HUES64 (cell line): ENCODE data around the gene LPP.

Experiments
- H3K27ac ChIP-seq: 2 replicates; pipeline ENCODE4 v1.7.0; 2013; ENCODE audit warnings: low read depth, low read length, inconsistent platforms
- H3K27me3 ChIP-seq: 2 replicates; pipeline ENCODE4 v1.6.1; 2013; ENCODE audit warnings: mild to moderate bottlenecking, low read length; ENCODE audit not compliant: insufficient read depth
- H3K36me3 ChIP-seq: 2 replicates; pipeline ENCODE4 v1.6.1; 2013; ENCODE audit warnings: mild to moderate bottlenecking, low read length; ENCODE audit not compliant: insufficient read depth
- H3K4me1 ChIP-seq: 2 replicates; pipeline ENCODE4 v1.6.1; 2013; ENCODE audit warnings: mild to moderate bottlenecking, low read length, moderate library complexity; ENCODE audit not compliant: insufficient read depth
- H3K4me3 ChIP-seq: 2 replicates; pipeline ENCODE4 v1.5.1; 2013; ENCODE audit warnings: mild to moderate bottlenecking, low read length, moderate library complexity
- H3K9ac ChIP-seq: 2 replicates; pipeline ENCODE4 v1.6.1; 2013; ENCODE audit warnings: mild to moderate bottlenecking, low read depth, low read length
- H3K9me3 ChIP-seq: 2 replicates; pipeline ENCODE4 v1.6.1; 2013; ENCODE audit warnings: low read depth, low read length; ENCODE audit not compliant: insufficient read depth
- WGBS: fragments of 150-250, 120-280 bp; methylation state at CpG from one replicate; pipeline ENCODE4 v1.1.7; 2013; ENCODE audit warnings: missing lambda C conversion rate; 5-methylcytosine and 5-hydroxymethylcytosine counted together

LPP gene

DNA sequence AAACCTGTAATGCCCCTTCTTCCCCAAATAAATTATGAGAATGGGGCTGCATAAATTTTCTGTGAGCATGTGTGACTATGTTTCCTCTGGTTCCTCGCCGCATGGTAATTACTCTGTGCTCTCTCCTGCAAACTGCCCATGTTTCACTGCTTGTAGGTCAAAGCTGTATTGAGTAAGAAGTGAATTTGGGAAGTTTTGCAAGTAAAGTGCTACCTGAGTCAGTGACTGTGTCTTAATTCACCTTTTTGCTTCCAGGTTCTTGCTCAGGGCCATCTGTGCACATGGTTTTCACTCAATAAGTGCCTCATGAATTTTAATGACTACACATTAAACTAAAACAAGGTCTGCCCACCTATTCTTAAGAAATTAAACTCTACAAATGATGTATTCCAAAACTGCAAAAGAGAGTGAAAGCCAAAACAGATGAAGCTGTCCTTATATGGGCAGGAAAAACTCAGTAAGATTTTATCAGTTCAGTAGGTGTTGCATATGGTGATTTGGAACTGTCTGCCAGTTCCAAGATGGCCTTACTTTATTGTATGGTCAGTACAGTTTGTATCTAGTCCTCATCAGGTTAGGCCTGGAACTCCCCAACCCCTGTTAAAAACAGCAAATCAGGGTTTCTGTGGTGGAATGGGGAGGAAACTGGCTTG is 100.0 kb downstream of the LPP start:
- H3K27ac ChIP-seq, result no peak overlapping the region
- H3K4me1 ChIP-seq, result peaks cover 7% of the 10 kb centered on the region
- H3K9ac ChIP-seq, result no peak overlapping the region
- H3K4me3 ChIP-seq, result no peak overlapping the region
- 0 out of 2 replicates have a peak, but pooled peaks cover 2% of the 10 kb centered on the region for H3K9me3 ChIP-seq
- H3K36me3 ChIP-seq, result peaks cover 5% of the 10 kb centered on the region
- no peaks in the 10 kb centered on the region for H3K27me3 ChIP-seq
- WGBS, result 98% methylated on average over 2 of the region's 2 CpGs

DNA sequence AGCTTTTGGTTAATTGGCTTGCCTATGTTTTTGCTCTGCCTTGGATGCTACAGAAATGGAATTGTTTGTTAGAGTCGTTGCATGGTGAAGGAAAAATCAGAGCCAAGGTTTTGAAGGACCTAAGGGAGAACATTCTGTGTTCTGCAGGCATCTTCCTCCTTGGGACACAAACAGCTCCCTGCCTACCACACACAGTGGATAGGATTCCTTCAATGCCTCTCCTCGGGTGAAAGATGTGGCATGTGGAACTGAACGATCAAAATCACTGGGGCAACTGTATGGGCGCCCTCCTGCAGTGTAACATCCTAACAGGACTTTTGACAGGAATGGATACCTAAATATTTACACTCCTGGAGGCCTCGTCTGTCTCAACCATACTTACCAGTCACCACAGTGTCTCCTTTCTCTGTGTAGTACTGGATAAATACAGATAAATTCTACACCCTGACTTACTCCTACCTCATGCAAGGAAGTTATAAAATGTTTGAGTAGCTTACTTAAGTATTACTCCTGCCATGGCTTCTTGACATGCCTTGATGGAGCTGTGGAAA is 100.6 kb downstream of the LPP start:
- WGBS, result 88% methylated on average over 4 of the region's 5 CpGs
- peaks cover 7% of the 10 kb centered on the region for H3K4me1 ChIP-seq
- H3K36me3 ChIP-seq, result peaks cover 5% of the 10 kb centered on the region
- H3K4me3 ChIP-seq, result no peak overlapping the region
- H3K9ac ChIP-seq, result no peak overlapping the region
- H3K27ac ChIP-seq, result no peak overlapping the region
- H3K27me3 ChIP-seq, result no peaks in the 10 kb centered on the region
- H3K9me3 ChIP-seq, result 0 out of 2 replicates have a peak, but pooled peaks cover 2% of the 10 kb centered on the region

GRCh38 chr3:188255190-188255589 is 101.2 kb downstream of the LPP start:
- Histone ChIP-seq H3K27ac (no peak overlapping the region), H3K4me1 (peaks cover 7% of the 10 kb centered on the region), H3K4me3 (no peak overlapping the region), H3K9me3 (0 out of 2 replicates have a peak, but pooled peaks cover 2% of the 10 kb centered on the region), H3K27me3 (no peaks in the 10 kb centered on the region), H3K9ac (no peak overlapping the region), H3K36me3 (peaks cover 5% of the 10 kb centered on the region)
- WGBS, result 94% methylated on average over 2 of the region's 2 CpGs

DNA sequence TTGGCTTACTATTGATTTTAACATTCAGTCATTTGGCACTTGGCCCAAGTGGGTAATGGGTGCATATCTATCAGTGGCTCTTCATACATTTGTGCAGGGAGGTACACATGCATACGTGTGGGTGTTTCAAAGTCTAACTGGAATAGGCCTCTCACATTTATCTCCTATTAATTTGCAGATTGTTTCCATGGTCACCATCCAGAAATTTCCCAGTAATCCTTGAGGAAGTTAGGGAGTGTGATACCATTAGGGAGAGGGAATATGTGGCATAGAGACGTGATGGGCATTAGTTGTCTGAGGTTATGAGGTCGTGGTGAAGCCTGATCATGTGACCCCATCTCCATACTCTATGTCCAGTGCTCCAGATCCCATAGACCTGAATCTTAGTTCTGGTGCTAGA is 102.8 kb downstream of the LPP start:
- H3K4me1 ChIP-seq, result peaks cover 7% of the 10 kb centered on the region
- 0 out of 2 replicates have a peak, but pooled peaks cover 2% of the 10 kb centered on the region for H3K9me3 ChIP-seq
- H3K27ac ChIP-seq, result no peak overlapping the region
- peaks cover 5% of the 10 kb centered on the region for H3K36me3 ChIP-seq
- no peaks in the 10 kb centered on the region for H3K27me3 ChIP-seq
- WGBS, result 98% methylated on average over 3 of the region's 3 CpGs
- H3K4me3 ChIP-seq, result no peak overlapping the region
- H3K9ac ChIP-seq, result no peak overlapping the region

DNA sequence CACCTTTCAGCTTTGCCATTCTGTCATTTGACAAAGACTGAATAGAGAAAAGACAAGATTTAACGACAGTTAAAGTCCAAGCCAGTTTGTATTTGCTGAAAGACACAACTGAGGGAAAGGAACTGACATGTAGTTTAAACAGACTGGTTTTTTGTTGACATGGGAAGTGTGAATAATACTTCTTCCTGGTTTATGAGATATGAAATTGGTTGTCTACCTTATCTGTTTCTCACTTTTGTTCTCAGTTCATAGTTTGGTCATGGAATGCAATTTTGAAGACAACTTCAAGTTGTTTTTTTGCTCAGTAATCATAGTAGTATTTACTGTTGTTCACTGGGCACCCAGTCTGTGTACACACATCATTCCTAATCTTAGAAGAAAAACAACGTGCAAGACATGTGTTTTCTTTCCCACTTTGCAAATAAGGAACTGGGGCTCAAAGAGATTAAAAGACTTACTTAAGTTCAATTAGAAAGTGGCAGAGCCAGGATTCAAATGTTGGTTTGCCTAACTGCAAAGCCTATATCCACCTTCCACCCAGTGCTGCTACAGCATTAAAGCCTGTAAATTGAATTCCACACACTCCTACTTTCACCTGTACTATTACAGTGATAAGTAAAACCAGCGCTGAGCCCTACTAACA is 103.5 kb downstream of the LPP start:
- no peaks in the 10 kb centered on the region for H3K9me3 ChIP-seq
- H3K36me3 ChIP-seq, result peaks cover 5% of the 10 kb centered on the region
- no peak overlapping the region for H3K27ac ChIP-seq
- no peak overlapping the region for H3K9ac ChIP-seq
- no peaks in the 10 kb centered on the region for H3K27me3 ChIP-seq
- WGBS, result 92% methylated on average over 3 of the region's 3 CpGs
- no peak overlapping the region for H3K4me3 ChIP-seq
- H3K4me1 ChIP-seq, result peaks cover 7% of the 10 kb centered on the region

DNA sequence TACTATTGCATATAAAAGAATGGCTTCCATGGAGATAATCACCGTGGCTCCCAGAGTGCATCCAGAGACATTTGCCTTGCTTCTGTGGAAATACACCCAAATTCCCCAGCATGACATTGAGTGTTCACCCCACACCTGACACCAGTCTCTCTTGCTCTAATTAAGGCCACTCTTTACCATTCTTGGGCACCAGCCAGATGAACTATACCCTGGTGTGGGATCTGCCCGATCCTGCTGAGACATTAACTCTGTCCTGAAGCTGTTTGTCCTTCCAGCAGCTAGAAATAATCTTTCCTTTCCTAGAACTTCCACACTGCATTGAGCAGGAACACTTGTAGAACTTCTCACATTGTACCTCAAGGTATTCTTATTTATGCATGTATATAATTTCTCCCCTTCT is 105.2 kb downstream of the LPP start:
- Histone ChIP-seq H3K4me3 (no peak overlapping the region), H3K4me1 (peaks cover 14% of the 10 kb centered on the region), H3K27me3 (no peaks in the 10 kb centered on the region), H3K9ac (no peak overlapping the region), H3K36me3 (peaks cover 5% of the 10 kb centered on the region), H3K9me3 (no peaks in the 10 kb centered on the region), H3K27ac (no peak overlapping the region)
- WGBS, result 93% methylated on average over 2 of the region's 2 CpGs

GRCh38 chr3:188259596-188259995 is 105.6 kb downstream of the LPP start:
- Histone ChIP-seq H3K4me3 (no peak overlapping the region), H3K4me1 (peaks cover 18% of the 10 kb centered on the region)
- WGBS, result 93% methylated on average over 2 of the region's 2 CpGs

DNA sequence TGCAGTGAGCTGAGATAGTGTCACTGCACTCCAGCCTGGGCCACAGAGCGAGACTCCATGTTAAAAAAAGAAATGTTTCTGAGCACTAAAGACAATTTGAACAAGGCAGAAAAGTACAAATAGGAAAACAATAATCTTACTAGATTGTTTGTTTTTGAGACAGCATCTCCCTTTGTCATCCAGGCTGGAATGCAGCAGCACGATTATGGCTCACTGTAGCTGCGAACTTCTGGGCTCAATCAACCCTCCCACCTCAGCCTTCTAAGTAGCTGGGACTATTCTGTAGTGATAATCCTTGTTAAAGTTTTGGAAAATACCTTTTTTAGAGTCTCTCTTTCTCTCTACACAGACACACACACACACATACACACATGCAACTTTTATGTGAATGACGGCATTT is 107.1 kb downstream of the LPP start:
- Histone ChIP-seq H3K27ac (no peak overlapping the region), H3K9ac (no peak overlapping the region), H3K4me3 (no peak overlapping the region), H3K36me3 (no peaks in the 10 kb centered on the region), H3K9me3 (no peaks in the 10 kb centered on the region), H3K4me1 (peaks cover 30% of the 10 kb centered on the region), H3K27me3 (no peaks in the 10 kb centered on the region)
- 89% methylated on average over 4 of the region's 4 CpGs for WGBS

More at GRCh38 chr3:188259596-188259995, 105.6 kb downstream of the LPP start:
- H3K9me3 ChIP-seq, result no peaks in the 10 kb centered on the region
- H3K27ac ChIP-seq, result no peak overlapping the region
- no peaks in the 10 kb centered on the region for H3K27me3 ChIP-seq
- no peak overlapping the region for H3K9ac ChIP-seq
- peaks cover 5% of the 10 kb centered on the region for H3K36me3 ChIP-seq

DNA sequence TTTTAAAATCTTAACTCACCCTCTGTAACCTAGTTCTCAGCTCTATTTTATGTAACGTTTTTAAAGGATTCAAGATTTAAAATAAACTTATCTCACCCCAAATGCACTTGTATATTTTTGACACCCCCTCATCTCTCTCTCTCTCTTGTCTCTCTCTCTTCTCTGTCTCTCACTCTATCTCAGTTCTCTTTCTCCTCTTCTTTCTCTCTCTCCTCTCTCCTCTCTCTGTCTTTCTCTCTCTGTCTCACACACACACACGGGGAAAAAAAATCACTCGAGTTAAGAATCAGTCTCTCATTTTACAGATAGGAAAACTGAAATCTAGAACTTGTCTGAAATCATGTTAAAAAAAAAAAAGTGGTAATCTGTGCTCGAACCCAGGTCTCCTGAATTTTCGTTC is 108.5 kb downstream of the LPP start:
- no peaks in the 10 kb centered on the region for H3K36me3 ChIP-seq
- H3K27ac ChIP-seq, result no peak overlapping the region
- H3K9ac ChIP-seq, result no peak overlapping the region
- no peaks in the 10 kb centered on the region for H3K27me3 ChIP-seq
- H3K9me3 ChIP-seq, result no peaks in the 10 kb centered on the region
- 92% methylated on average over 5 of the region's 5 CpGs for WGBS
- H3K4me1 ChIP-seq, result peaks cover 40% of the 10 kb centered on the region
- no peak overlapping the region for H3K4me3 ChIP-seq

DNA sequence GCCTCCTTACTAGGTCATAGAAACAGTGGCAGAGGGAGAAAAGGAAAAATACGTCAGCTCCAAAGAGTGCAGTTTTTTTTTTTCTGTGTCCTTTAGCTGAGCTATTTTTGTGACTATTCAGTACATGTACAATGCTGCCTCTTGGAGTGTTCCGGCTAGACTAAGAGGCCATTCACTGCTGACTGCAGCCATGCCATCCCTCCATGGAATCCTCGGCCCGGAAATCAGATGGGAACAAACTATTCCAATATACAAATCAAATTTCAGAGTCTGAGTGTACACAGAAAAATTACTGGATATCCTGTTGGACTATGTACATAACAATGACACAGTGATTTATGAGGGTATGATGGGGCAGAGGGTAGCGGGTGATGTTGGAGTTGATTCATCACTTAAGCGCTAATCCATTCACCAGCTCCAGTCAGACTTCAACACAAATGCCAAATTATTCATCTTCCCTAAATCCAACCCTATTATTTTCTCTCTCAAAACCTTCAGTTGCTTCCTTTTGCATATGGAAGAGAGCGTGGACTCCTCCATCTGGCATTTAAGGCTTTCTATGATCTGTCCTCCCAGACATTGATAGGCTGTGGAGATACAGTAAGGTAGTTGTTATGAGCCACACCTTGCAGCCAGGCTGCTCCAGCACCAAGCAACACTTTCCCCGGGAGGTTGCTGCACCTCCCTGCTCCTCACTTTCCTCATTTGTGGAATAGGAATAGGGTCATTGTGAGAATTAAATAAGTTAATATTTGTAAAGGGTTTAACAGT is 109.1 kb downstream of the LPP start:
- Histone ChIP-seq H3K4me3 (no peak overlapping the region), H3K27ac (no peak overlapping the region), H3K27me3 (no peaks in the 10 kb centered on the region), H3K4me1 (peaks cover 41% of the 10 kb centered on the region), H3K36me3 (no peaks in the 10 kb centered on the region), H3K9me3 (no peaks in the 10 kb centered on the region), H3K9ac (no peak overlapping the region)
- WGBS, result 94% methylated on average over 7 of the region's 8 CpGs
